SJSA1 (cell line): ENCODE results near the gene PTCH2. TPM values are rescaled to one million over a fixed set of nuclear protein-coding genes. Genes with fewer than 3 reads are reported as not detected.
"Not testable (repeated sequence)": the region's sequence is repeated elsewhere in the genome, so short reads cannot be mapped to it uniquely, and the experiment has no call there.

Experiments used
- DNase-seq, 2 experiments: peaks; one replicate each; pipeline ENCODE4 v3.0.0-alpha.2; 2015 to 2020; ENCODE audit warnings: low spot score in 2 of 2, low read depth in 1 of 2
- H3K27ac ChIP-seq: fragments of 250-450 bp; sonication (Bioruptor Pico); 2 replicates; pipeline ENCODE4 v1.5.1; 2020; ENCODE audit warnings: mild to moderate bottlenecking, moderate library complexity
- H3K27me3 ChIP-seq: fragments of 250-450 bp; sonication (Bioruptor Pico); replicated peaks from 2 replicates; pipeline ENCODE4 v1.5.1; 2020; ENCODE audit warnings: mild to moderate bottlenecking, moderate library complexity
- H3K36me3 ChIP-seq: fragments of 250-450 bp; sonication (Bioruptor Pico); 2 replicates; pipeline ENCODE4 v1.5.1; 2020; ENCODE audit warnings: mild to moderate bottlenecking
- H3K4me1 ChIP-seq: fragments of 250-450 bp; sonication (Bioruptor Pico); replicated peaks from 2 replicates; pipeline ENCODE4 v1.6.1; 2021; ENCODE audit warnings: mild to moderate bottlenecking
- H3K4me3 ChIP-seq: fragments of 250-450 bp; sonication (Bioruptor Pico); 2 replicates; pipeline ENCODE4 v1.5.1; 2020; ENCODE audit warnings: mild to moderate bottlenecking
- H3K9me3 ChIP-seq: fragments of 250-450 bp; sonication (Bioruptor Pico); replicated peaks from 2 replicates; pipeline ENCODE4 v1.5.1; 2020; ENCODE audit warnings: mild to moderate bottlenecking
- total RNA-seq: library from RNA; depleted of rRNA; stranded (reverse); fragments of >200 nt; shearing (Covaris generic); gene quantifications from 2 replicates; pipeline ENCODE4 v1.2.3, GENCODE V29; 2014

PTCH2 gene
- total RNA-seq, 1 experiment from 2014 or later: 1.5 TPM

DNA sequence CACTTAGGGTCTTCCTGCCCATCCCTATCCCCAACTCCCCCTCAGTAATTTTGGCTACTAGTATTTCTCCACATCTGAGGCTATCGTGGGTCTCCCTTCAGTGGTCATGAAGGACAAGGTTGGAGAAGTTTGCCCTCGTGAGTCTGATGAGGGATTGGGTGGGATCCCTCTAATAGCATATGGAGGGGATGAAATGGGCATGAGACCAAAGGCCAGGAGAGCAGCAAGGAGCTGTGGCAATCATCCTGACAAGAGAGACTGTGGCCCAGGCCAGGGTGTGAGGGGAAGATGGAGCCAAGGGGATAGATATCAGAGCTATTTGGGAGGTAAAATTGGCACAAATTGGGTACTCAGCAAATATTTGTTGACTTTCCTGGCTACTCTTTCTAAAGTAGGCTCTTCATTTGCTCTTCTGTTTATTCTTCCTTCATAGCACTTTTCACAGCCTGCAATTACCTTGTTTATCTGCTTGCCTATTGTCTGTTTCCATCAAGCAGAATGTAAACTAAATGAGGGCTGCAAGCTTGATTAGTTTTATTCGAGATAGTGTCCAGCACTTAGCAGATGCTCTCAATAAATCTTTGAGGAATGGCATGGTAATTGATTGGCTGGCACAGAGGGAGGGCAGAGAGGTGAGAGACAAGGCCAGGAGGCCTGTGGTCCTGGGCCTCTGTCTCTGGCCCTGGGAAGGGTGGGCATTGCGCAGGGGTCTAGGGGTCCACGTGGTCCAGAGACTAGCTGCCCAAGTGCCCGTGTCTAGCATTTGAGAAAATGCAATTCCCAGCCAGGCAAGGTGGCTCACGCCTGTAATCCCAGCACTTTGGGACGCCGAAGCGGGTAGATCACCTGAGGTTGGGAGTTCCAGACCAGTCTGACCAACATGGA is 44.3 kb downstream of the PTCH2 start:
- Histone ChIP-seq H3K4me1 (peaks cover 36% of the 10 kb centered on the region), H3K4me3 (no peak overlapping the region), H3K27ac (no peak overlapping the region), H3K9me3 (no peaks in the 10 kb centered on the region), H3K36me3 (peaks cover 24% of the 10 kb centered on the region), H3K27me3 (no peaks in the 10 kb centered on the region)
- no peak for DNase-seq

DNA sequence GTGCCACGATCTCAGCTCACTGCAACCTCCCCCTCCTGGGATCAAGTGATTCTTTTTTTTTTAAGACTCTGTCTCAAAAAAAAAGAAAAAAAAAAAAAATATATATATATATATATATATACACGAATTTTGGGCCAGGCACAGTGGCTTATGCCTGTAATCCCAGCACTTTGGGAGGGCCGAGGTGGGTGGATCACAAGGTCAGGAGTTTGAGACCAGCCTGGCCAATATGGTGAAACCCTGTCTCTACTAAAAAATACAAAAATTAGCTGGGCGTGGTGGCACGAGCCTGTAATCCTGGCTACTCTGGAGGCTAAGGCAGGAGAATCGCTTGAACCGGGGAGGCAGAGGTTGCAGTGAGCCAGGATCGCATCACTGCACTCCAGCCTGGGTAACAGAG is 45.2 kb downstream of the PTCH2 start:
- Histone ChIP-seq H3K36me3 (peaks cover 15% of the 10 kb centered on the region), H3K4me1 (peaks cover 36% of the 10 kb centered on the region)
- not testable (repeated sequence) for DNase-seq, H3K27ac ChIP-seq, H3K9me3 ChIP-seq, H3K27me3 ChIP-seq, H3K4me3 ChIP-seq

DNA sequence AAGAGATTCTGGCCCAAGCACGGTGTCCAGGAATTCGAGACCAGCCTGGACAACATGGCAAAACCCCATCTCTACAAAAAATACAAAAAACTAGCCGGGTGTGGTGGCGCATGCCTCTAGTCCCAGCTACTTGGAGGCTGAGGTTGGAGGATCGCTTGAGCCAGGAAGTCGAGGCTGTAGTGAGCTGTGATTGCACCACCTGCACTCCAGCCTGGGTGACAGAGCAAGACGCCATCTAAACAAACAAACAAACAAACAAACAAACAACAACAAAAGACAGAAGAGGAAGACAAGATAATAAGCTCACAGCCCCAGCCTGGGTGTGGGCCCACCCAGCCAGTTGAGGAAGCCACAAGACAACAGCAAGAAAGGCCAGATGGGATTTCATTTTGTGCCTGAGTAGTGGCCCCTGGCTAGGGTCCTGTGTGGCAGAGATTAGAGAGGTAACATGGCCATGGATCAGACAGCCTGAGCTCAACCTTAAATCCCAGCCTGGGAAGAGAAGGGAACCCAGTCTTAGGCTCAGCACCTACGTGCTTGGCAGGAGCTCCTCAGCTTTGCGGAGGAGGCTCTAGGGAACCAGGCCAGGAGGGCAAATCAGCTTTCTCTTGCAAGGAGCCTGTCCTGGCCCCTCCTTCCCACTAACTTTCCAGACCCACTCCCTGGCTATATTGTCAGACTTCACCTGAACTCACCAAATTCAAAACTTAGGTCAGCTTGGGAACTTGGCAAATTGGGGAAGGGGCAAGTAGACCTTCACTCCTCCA is 50.1 kb downstream of the PTCH2 start:
- Histone ChIP-seq H3K27ac (no peak overlapping the region), H3K9me3 (no peaks in the 10 kb centered on the region), H3K27me3 (no peaks in the 10 kb centered on the region), H3K36me3 (no peaks in the 10 kb centered on the region), H3K4me3 (no peak overlapping the region), H3K4me1 (peaks cover 3% of the 10 kb centered on the region)
- DNase-seq: no peak

DNA sequence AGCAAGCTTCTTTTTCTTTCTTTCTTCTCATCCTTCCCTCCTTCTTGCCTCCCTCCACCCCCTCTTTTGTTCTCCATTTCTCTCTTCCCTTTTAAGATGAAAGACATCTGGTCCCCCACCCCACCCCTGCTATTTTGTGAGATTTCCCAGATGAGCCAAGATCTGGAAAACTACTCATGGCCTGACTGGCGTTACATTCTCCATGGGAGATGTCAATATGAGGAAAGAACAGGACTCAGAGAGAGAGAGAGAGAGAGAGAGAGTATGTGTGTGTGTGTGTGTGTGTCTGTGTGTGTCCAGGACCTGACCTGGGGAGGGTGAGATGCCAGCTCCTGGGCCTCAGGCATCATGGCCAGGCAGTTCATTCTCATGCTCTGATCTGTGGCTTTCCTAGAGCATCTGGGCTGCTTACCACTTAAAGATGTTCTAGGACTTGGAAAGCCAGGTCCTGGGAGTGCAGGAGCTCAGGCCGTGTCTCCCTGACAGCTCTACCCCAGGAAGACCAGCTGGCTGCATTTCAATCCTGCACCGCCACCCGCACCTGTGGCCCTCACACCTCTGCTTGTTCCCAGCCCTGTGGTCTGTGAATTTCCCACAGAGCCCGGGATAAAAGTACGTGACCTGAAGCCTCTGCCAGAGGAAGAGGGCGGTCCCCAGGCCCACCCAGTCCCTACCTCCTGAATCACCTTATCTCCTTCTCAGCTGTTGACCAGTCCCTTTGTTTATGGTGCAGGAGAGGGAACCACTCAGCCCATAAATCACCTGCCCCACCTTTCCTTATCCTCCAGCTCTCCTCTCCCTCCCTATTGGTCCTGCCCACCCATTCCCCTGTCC is 51.9 kb downstream of the PTCH2 start:
- Histone ChIP-seq H3K36me3 (no peaks in the 10 kb centered on the region), H3K27ac (no peak overlapping the region), H3K4me3 (no peak overlapping the region), H3K9me3 (no peaks in the 10 kb centered on the region), H3K4me1 (peaks cover 2% of the 10 kb centered on the region; the same call in 1 of the 2 replicates), H3K27me3 (no peaks in the 10 kb centered on the region)
- no peak for DNase-seq

DNA sequence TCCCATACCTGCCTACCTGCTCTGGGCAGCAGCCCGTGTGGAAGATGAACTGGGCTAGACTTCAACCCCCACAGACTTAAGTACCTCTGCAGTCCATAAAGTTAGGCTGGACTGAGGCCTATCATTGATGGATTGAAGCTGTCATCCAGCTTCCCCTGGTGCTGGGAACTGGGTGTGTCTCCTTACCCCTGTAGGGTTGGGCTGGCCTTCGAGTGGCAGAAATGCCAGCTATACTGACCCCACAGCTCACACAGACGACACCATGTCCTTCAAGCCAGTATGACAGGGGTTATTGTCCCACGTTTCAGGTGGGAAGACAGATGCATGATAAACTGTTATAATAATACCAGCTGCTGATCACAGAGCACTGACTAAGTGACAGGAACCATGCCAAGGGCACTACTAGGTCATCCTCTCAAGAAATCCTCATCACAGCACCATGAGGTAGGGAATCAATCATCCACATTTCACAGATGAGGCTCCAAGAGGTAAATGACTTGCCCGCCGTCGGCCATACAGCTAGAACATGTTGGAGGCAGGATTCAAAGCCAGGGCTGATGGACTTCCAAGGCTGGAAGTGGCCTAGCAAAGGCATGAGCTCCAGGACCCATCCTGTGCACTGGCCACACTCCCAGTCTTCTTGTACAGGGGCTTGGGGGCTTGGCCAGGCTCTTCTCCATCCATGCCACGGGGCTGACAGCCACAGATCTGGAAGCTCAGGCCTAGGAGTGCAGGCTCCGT is 54.8 kb downstream of the PTCH2 start, which contains the start of gene BEST4:
TSS of gene BEST4 (minus strand) at position 51 of the 741 bp plus-strand sequence. CDS start 465 bp downstream, outside the sequence.
- H3K27ac ChIP-seq: no peak within 1 kb of the TSS
- peaks cover 11% of the 10 kb centered on the region for H3K4me1 ChIP-seq
- H3K9me3 ChIP-seq: no peaks in the 10 kb centered on the region
- H3K4me3 ChIP-seq: no peak within 1 kb of the TSS
- peaks cover 2% of the 10 kb centered on the region; the same call in 1 of the 2 replicates for H3K36me3 ChIP-seq
- no peak for DNase-seq
- H3K27me3 ChIP-seq: 0 out of 2 replicates have a peak, but pooled peaks cover 2% of the 10 kb centered on the region

DNA sequence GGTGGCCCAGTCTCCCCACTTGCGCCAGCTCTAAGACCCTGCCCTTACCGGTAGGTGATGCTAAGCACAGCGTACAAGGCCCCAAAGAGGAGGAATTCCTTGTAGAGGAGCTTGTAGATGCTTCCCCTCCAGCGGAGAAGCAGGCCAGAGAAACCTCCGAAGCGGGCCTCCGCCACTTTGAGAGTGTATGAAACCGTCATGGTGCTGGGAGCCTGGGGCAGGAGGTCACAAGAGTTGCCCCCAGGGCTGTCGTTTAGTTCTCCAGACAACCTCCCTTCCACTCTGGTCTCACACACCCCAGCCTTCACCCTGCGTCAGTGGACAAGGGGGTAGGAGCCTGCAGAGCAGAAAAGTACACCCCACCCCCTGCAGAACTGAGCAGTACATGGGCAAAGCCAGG is 55.5 kb downstream of the PTCH2 start:
- H3K27ac ChIP-seq: no peak overlapping the region
- peaks cover 11% of the 10 kb centered on the region for H3K4me1 ChIP-seq
- H3K9me3 ChIP-seq: no peaks in the 10 kb centered on the region
- H3K27me3 ChIP-seq: 0 out of 2 replicates have a peak, but pooled peaks cover 2% of the 10 kb centered on the region
- DNase-seq: no peak
- peaks cover 5% of the 10 kb centered on the region; the same call in 1 of the 2 replicates for H3K36me3 ChIP-seq
- no peak overlapping the region for H3K4me3 ChIP-seq

DNA sequence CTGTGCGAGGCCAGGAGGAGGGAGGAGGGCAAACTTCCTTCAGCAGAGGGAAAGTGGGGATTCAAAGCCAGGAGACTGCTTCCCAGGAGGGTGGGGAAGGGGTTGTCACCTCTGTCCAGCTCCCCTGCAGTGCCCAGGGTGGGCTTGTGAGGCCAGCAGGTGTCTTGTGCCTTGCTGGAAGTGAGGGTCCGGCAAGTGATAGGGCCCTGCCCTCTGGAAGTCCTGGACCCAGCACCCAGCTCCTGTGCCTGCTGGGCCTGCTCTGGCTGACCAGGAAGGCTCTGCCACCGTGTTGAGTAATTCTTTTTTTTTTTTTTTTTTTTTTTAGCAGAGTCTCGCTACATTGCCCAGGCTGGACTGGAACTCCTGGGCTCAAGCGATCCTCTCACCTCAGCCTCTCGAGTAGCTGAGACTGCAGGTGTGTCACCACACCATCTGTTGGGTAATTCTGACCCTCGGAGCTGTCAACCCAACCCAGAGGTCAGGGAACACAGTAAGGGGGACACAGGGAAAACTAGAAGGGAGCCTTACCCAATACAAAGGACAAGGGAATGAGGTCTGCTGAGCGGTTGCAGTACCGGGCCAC is 56.1 kb downstream of the PTCH2 start:
- peaks cover 8% of the 10 kb centered on the region for H3K36me3 ChIP-seq
- H3K27me3 ChIP-seq: 0 out of 2 replicates have a peak, but pooled peaks cover 2% of the 10 kb centered on the region
- H3K4me3 ChIP-seq: no peak overlapping the region
- no peak overlapping the region for H3K27ac ChIP-seq
- no peak for DNase-seq
- H3K4me1 ChIP-seq: peaks cover 11% of the 10 kb centered on the region
- H3K9me3 ChIP-seq: no peaks in the 10 kb centered on the region

DNA sequence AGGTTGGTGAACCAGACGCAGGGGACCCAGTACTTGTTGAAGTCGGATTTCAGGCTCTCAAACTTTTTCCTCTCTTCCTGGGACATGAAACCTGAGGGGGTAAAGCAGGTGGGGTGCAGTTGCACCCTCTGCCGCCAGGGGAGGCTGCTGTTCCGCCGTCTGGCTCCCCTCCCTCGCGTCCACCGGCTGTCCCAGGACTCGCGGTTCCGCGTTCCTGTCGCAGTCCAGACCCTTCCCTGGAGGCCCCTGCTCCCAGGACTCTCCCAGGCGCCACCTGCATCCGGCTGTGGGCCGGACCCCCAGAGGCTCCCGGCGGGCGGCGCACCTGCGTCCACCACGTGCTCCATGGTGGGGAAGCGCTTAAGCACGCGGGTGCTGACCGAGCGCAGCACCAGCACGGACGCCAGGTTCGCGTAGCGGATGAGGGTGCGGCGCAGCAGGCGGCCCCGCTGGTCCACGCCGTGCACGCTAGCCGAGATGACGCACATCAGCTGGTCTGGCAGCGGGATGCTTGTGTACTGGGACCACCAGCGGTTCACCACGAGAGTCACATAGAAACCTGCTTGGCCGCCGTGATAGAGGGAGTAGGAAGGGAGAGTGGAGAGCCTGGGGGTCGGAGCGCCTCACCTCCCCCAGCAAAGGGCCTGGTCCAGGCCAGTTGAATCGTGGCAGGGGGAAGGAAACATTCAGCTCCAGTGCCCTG is 56.8 kb downstream of the PTCH2 start:
- H3K27me3 ChIP-seq: 0 out of 2 replicates have a peak, but pooled peaks cover 2% of the 10 kb centered on the region
- peaks cover 11% of the 10 kb centered on the region for H3K4me1 ChIP-seq
- H3K4me3 ChIP-seq: no peak overlapping the region
- DNase-seq: peak in 1 of 2 experiments; percentile 30
- H3K9me3 ChIP-seq: no peaks in the 10 kb centered on the region
- H3K36me3 ChIP-seq: peaks cover 15% of the 10 kb centered on the region
- H3K27ac ChIP-seq: no peak overlapping the region

DNA sequence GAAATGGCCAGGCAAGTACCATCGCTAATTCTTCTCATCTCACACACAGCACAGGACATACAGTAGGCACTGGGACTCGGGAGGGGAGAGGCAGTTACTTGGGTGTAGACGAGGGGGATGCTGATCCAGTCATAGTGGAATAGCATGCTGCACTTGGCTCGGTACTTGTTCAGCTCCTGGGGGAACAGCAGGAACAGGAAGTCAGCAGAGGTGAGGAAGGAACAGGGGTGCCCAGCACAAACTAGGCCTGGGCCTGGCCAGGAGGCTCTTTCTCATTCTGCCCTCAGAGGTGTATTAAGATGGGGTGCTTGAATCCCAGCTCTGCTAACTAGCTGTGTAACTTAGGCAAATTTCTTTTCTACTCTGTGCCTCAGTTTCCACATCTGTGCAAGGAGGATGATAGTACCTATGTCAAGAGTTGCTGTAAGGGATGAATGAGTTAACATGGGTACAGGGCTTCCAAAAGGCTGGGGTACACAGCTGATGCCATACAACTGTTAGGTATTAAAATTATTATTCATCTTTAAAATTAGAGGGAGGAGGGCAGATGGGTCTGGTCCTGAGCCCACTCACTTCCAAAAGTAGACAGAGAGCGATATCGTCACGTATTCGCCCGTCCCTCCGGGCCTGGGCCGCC is 57.4 kb downstream of the PTCH2 start:
- 0 out of 2 replicates have a peak, but pooled peaks cover 2% of the 10 kb centered on the region for H3K27me3 ChIP-seq
- H3K9me3 ChIP-seq: no peaks in the 10 kb centered on the region
- H3K4me1 ChIP-seq: peaks cover 11% of the 10 kb centered on the region
- H3K4me3 ChIP-seq: no peak overlapping the region
- H3K27ac ChIP-seq: no peak overlapping the region
- DNase-seq: no peak
- H3K36me3 ChIP-seq: peaks cover 21% of the 10 kb centered on the region

DNA sequence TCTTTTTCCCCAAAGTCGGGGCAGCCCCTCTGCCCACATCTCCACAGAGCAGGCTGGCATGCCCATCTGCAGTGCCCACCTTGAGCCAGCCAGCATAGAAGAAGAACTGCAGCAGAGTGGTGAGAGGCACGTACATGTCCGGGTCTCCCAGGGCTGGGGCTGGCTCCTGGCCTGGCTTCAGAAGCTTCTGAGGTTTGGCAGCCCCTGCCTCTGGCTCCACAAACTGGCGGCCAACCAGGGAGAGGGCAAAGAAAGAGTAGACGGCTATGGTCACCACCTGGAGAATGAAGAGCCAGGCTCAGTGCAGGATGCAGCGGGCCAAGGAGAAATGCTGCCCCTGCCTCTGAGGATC is 58.0 kb downstream of the PTCH2 start:
- Histone ChIP-seq H3K4me1 (peaks cover 11% of the 10 kb centered on the region), H3K36me3 (peaks cover 28% of the 10 kb centered on the region), H3K9me3 (no peaks in the 10 kb centered on the region), H3K27me3 (0 out of 2 replicates have a peak, but pooled peaks cover 2% of the 10 kb centered on the region), H3K27ac (no peak overlapping the region), H3K4me3 (no peak overlapping the region)
- DNase-seq: no peak

DNA sequence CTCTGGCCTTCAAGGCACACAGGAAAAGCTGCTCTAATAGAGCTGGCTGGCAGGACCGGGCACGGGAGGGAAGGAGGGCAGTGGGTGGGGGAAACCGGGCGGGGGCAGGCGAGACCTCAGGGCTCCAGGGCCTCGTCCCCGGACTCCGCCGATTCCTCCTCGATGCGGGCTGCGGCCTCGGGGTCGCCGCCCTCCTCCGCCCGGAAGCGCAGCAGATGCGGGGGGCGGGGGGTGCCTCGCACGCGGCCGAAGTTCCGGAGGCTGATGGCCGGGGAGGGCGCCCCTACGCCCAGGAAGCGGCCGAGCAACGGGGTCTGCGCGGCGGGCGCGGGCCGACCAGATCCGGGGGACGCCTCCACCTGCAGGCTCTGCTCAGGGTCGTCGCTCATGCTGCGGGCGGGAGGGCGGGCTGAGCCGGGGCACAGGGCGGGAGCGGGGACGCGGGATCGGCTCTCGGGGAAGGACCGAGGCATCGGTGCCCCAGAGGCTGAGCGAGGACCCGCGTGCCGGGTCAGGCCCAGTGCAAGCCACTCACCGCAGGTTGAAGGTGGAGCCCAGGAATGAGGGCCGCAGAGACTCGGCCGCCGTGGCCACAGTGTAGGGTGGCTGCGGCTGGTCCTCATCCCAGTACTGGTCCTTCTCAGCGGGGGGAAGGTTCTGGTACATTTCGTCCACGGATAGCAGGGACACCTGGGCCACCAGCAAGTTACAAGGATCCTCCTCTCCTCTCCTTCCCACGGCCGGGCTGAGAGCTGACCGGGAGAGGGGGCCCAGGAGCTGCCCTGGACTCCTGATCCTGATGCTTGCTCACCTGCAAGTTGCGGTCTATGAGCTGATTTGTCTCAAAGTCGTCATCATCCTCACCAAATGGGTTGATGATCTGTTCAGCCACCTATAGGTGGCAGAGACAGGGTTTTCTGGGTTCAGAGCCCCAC is 58.7 kb downstream of the PTCH2 start:
- no peak for DNase-seq
- no peak overlapping the region for H3K27ac ChIP-seq
- peak overlapping the region; percentile 20 for H3K4me3 ChIP-seq
- 0 out of 2 replicates have a peak, but pooled peaks cover 2% of the 10 kb centered on the region for H3K27me3 ChIP-seq
- H3K4me1 ChIP-seq: peaks cover 11% of the 10 kb centered on the region
- no peaks in the 10 kb centered on the region for H3K9me3 ChIP-seq
- H3K36me3 ChIP-seq: peaks cover 34% of the 10 kb centered on the region
